ENCODE data around the gene ARPC5L. TPM values are rescaled to one million over a fixed set of nuclear protein-coding genes. Genes with fewer than 3 reads are reported as not detected.

Gene ARPC5L
- total RNA-seq, 1 donor from 2014 or later: 33.7 TPM

- peak; percentile 85 for DNase-seq (ENCODE audit: low spot score)
Measured at GRCh38 chr9:124868511-124869465, 6.9 kb downstream of the ARPC5L start.

- no peak for DNase-seq (ENCODE audit: low spot score)
Measured at GRCh38 chr9:124869466-124869985, 7.6 kb downstream of the ARPC5L start.

- DNase-seq (ENCODE audit: low spot score): no peak
Measured at GRCh38 chr9:124869986-124870560, 8.1 kb downstream of the ARPC5L start.

GRCh38 chr9:124870723-124871122 lies 8.8 kb downstream of the ARPC5L start:
- no peak for DNase-seq (ENCODE audit: low spot score)

GRCh38 chr9:124871156-124871561 lies 9.2 kb downstream of the ARPC5L start:
- DNase-seq (ENCODE audit: low spot score): no peak

GRCh38 chr9:124873664-124874063 lies 11.7 kb downstream of the ARPC5L start:
- no peak for DNase-seq (ENCODE audit: low spot score)

GRCh38 chr9:124875501-124875900 lies 13.6 kb downstream of the ARPC5L start:
- DNase-seq (ENCODE audit: low spot score): no peak

GRCh38 chr9:124877021-124877782 lies 15.3 kb downstream of the ARPC5L start:
- DNase-seq (ENCODE audit: low spot score): no peak

- no peak for DNase-seq (ENCODE audit: low spot score)
Measured at GRCh38 chr9:124878021-124878420, 16.1 kb downstream of the ARPC5L start.

- DNase-seq (ENCODE audit: low spot score): no peak
Measured at GRCh38 chr9:124878518-124878917, 16.6 kb downstream of the ARPC5L start.

- no peak for DNase-seq (ENCODE audit: low spot score)
Measured at GRCh38 chr9:124879226-124879625, 17.3 kb downstream of the ARPC5L start.

- DNase-seq (ENCODE audit: low spot score): no peak
Measured at GRCh38 chr9:124880501-124880900, 18.6 kb downstream of the ARPC5L start.

GRCh38 chr9:124881138-124881743 lies 19.3 kb downstream of the ARPC5L start:
- DNase-seq (ENCODE audit: low spot score): no peak

- no peak for DNase-seq (ENCODE audit: low spot score)
Measured at GRCh38 chr9:124882231-124882630, 20.3 kb downstream of the ARPC5L start.

- no peak for DNase-seq (ENCODE audit: low spot score)
Measured at GRCh38 chr9:124884376-124884775, 22.4 kb downstream of the ARPC5L start.

GRCh38 chr9:124885551-124885950 lies 23.6 kb downstream of the ARPC5L start:
- no peak for DNase-seq (ENCODE audit: low spot score)

GRCh38 chr9:124886461-124886860 lies 24.5 kb downstream of the ARPC5L start:
- DNase-seq (ENCODE audit: low spot score): no peak

- DNase-seq (ENCODE audit: low spot score): no peak
Measured at GRCh38 chr9:124886866-124887492, 25.0 kb downstream of the ARPC5L start.

GRCh38 chr9:124887832-124888231 lies 25.9 kb downstream of the ARPC5L start:
- no peak for DNase-seq (ENCODE audit: low spot score)

- no peak for DNase-seq (ENCODE audit: low spot score)
Measured at GRCh38 chr9:124889006-124889405, 27.1 kb downstream of the ARPC5L start.

GRCh38 chr9:124890179-124890578 lies 28.2 kb downstream of the ARPC5L start:
- no peak for DNase-seq (ENCODE audit: low spot score)
